CD8-positive, alpha-beta memory T cell (primary cell): ENCODE measurements around the gene ZNF205. TPM values are rescaled to one million over a fixed set of nuclear protein-coding genes. Genes with fewer than 3 reads are reported as not detected.
A peak's percentile ranks its signal among the peaks of the same experiment; 100 is the strongest.
"Not testable (repeated sequence)": the region's sequence is repeated elsewhere in the genome, so short reads cannot be mapped to it uniquely, and the experiment has no call there.

Source experiments
- CTCF ChIA-PET: fragments of 350-600 bp; sonication (Branson Sonifier 250); formaldehyde crosslinking; loops from one replicate; lab custom pipeline; 2021; ENCODE audit warnings: antibody characterized with exemption; lab: Charles Lee
- POLR2A ChIA-PET: fragments of 350-600 bp; sonication (Branson Sonifier 250); formaldehyde crosslinking; loops from one replicate; lab custom pipeline; 2021; ENCODE audit warnings: antibody characterized with exemption; lab: Charles Lee
- DNase-seq, 5 donors: peaks; one replicate each; pipeline versions ENCODE4 v3.0.0 to v3.0.0-alpha.2; 2020 to 2022; ENCODE audit warnings: mixed read lengths in 1 of 5
- H3K27ac ChIP-seq: one replicate; pipeline ENCODE4 v1.7.0; 2013; ENCODE audit warnings: low read depth, mild to moderate bottlenecking, low read length, moderate library complexity
- H3K27me3 ChIP-seq: 2 replicates; pipeline ENCODE4 v1.7.0; 2013; ENCODE audit warnings: low read length, mild to moderate bottlenecking; ENCODE audit not compliant: insufficient read depth, poor library complexity, severe bottlenecking
- H3K36me3 ChIP-seq: 2 replicates; pipeline ENCODE4 v1.7.0; 2013; ENCODE audit warnings: mild to moderate bottlenecking, low read length, moderate library complexity; ENCODE audit not compliant: insufficient read depth
- H3K4me1 ChIP-seq: 2 replicates; pipeline ENCODE4 v1.7.0; 2013; ENCODE audit warnings: mild to moderate bottlenecking, low read length, moderate library complexity; ENCODE audit not compliant: insufficient read depth
- H3K4me3 ChIP-seq: 2 replicates; pipeline ENCODE4 v1.7.0; 2013; ENCODE audit warnings: mild to moderate bottlenecking, low read length
- H3K9me3 ChIP-seq: 2 replicates; pipeline ENCODE4 v1.7.0; 2013; ENCODE audit warnings: mild to moderate bottlenecking, low read length
- H3K27ac Mint-ChIP-seq, 8 donors: one replicate each; pipeline ENCODE4 v1.8.0; 2020 to 2021; ENCODE audit warnings: mixed read lengths in 8 of 8, mild to moderate bottlenecking in 6 of 8, inconsistent platforms in 3 of 8, moderate library complexity in 3 of 8
- H3K27me3 Mint-ChIP-seq, 2 donors: one replicate each; pipeline ENCODE4 v1.8.0; 2020 to 2021; ENCODE audit warnings: mixed read lengths in 2 of 2, mild to moderate bottlenecking in 1 of 2, moderate library complexity in 1 of 2
- H3K36me3 Mint-ChIP-seq, 3 donors: one replicate each; pipeline ENCODE4 v1.8.0; 2020 to 2021; ENCODE audit warnings: mixed read lengths in 3 of 3, inconsistent platforms in 1 of 3, mild to moderate bottlenecking in 1 of 3
- H3K4me1 Mint-ChIP-seq, 3 donors: one replicate each; pipeline ENCODE4 v1.8.0; 2020 to 2021; ENCODE audit warnings: mixed read lengths in 3 of 3, inconsistent platforms in 1 of 3, mild to moderate bottlenecking in 1 of 3
- H3K4me3 Mint-ChIP-seq, 7 donors: one replicate each; pipeline ENCODE4 v1.8.0; 2020 to 2021; ENCODE audit warnings: mixed read lengths in 7 of 7, mild to moderate bottlenecking in 6 of 7, moderate library complexity in 4 of 7, inconsistent platforms in 2 of 7
- H3K9me3 Mint-ChIP-seq, 5 donors: one replicate each; pipeline ENCODE4 v1.8.0; 2020 to 2022; ENCODE audit warnings: mixed read lengths in 5 of 5, mild to moderate bottlenecking in 3 of 5, moderate library complexity in 2 of 5, inconsistent platforms in 1 of 5
- polyA plus RNA-seq: library from polyadenylated mRNA; unstranded; fragments of 300-500 nt; fragmentation: Illumina TruSeq; gene quantifications from one replicate; pipeline ENCODE4 v1.2.3, GENCODE V29; 2021
- total RNA-seq, 2 experiments: library from RNA; stranded (reverse); gene quantifications; one replicate each; pipeline ENCODE4 v1.2.3, GENCODE V29; 2021

The ZNF205 gene
- total and polyA plus RNA-seq, 3 experiments from 2014 or later = 0.11 TPM; not detected in 2

DNA sequence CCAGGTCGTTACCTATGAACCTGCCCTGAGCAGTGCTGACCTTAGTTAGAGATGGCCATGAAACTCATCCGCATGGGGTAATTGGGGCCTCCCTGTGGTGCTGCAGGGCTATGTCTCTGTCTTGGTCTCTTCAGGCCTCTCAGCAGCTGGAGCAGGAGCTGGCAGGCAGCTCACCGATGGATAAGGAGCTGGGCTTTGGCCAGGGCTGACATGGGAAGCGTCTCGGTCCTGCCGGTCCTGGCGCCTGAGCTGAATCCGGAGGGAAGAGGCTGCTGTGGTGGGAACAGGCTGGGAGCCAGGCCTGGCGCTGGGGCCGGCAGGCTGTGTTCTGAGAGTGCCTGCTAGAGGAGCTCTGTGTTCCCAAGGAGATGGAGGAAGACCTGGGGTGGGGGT is 36.9 kb upstream of the ZNF205 start:
- POLR2A ChIA-PET = interaction anchor here (0.9 to 4.9 kb wide), 11 partner anchors 10 to 141 kb away, joined by 3 to 53 read pairs (median 7); partner anchors contain the start of genes IL32 and ZSCAN10
- CTCF ChIA-PET = interaction anchor here (1.0 to 7.1 kb wide), 12 partner anchors 11 to 55 kb away, joined by 3 to 69 read pairs (median 16); partner anchors contain the start of genes IL32 and ZSCAN10
- Histone ChIP-seq H3K4me3 (peak overlapping the region; percentile 18), H3K4me1 (peaks cover 93% of the 10 kb centered on the region), H3K27ac (no peak overlapping the region), H3K36me3 (no peaks in the 10 kb centered on the region), H3K27me3 (no peaks in the 10 kb centered on the region), H3K9me3 (no peaks in the 10 kb centered on the region)
- peak overlapping the region; percentile 88 to 97 (median 95) for H3K27ac Mint-ChIP-seq
- peaks cover 85 to 97% (median 94%) of the 10 kb centered on the region in 3 donors for H3K4me1 Mint-ChIP-seq
- DNase-seq = no peak
- H3K9me3 Mint-ChIP-seq = no peaks in the 10 kb centered on the region
- peaks cover 3 to 16% (median 4%) of the 10 kb centered on the region in 3 donors for H3K36me3 Mint-ChIP-seq
- peak overlapping the region; percentile 58 to 91 (median 79) for H3K4me3 Mint-ChIP-seq
- H3K27me3 Mint-ChIP-seq = no peaks in the 10 kb centered on the region

DNA sequence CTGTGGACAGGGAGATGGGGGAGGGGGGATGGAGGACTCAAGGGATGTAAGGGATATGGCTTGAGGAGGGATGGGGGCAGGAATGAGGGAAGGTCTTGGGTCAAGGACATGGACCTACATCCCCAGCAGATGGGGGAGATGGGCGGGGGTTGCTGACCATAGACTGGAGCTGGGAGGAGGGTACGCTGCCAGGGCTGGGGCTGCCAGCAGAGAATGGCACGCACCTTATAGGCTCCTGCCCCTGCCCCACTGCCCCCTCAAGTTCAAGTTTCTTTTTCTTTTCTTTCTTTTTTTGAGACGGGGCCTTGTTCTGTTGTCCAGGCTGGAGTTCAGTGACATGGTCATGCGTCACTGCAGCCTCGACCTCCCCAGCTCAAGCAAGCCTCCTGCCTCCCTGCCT is 36.4 kb upstream of the ZNF205 start:
- H3K27ac Mint-ChIP-seq = peak overlapping the region in 7 of 8 donors; percentile 92 to 97 (median 95)
- H3K9me3 Mint-ChIP-seq, H3K27me3 ChIP-seq, H3K27me3 Mint-ChIP-seq, H3K9me3 ChIP-seq, DNase-seq, H3K36me3 ChIP-seq: not testable (repeated sequence)
- ChIA-PET POLR2A (interaction anchor here (1.0 to 4.9 kb wide), 9 partner anchors 10 to 140 kb away, joined by 3 to 53 read pairs (median 9); partner anchors contain the start of genes IL32, ZNF213 and ZSCAN10), CTCF (interaction anchor here (1.0 to 7.1 kb wide), 14 partner anchors 9 to 59 kb away, joined by 3 to 69 read pairs (median 12); partner anchors contain the start of genes IL32, ZNF213 and ZSCAN10)
- peak overlapping the region; percentile 48 for H3K27ac ChIP-seq
- H3K36me3 Mint-ChIP-seq = peaks cover 3 to 16% (median 4%) of the 10 kb centered on the region in 3 donors
- H3K4me3 ChIP-seq = peak overlapping the region; percentile 45
- peaks cover 94% of the 10 kb centered on the region for H3K4me1 ChIP-seq
- peaks cover 83 to 97% (median 93%) of the 10 kb centered on the region in 3 donors for H3K4me1 Mint-ChIP-seq
- peak overlapping the region in 6 of 7 donors; percentile 77 to 91 (median 81) for H3K4me3 Mint-ChIP-seq

- H3K4me1 Mint-ChIP-seq = peaks cover 80 to 95% (median 91%) of the 10 kb centered on the region in 3 donors
- peak overlapping the region; percentile 77 to 91 (median 83) for H3K4me3 Mint-ChIP-seq
- Histone ChIP-seq H3K27me3 (no peaks in the 10 kb centered on the region), H3K27ac (peak overlapping the region; percentile 48), H3K4me3 (peak overlapping the region; percentile 45), H3K36me3 (no peaks in the 10 kb centered on the region), H3K9me3 (no peaks in the 10 kb centered on the region), H3K4me1 (peaks cover 93% of the 10 kb centered on the region)
- H3K36me3 Mint-ChIP-seq = peaks cover 2 to 16% (median 4%) of the 10 kb centered on the region in 3 donors
- DNase-seq = no peak
- H3K9me3 Mint-ChIP-seq = no peaks in the 10 kb centered on the region
- peak overlapping the region; percentile 92 to 97 (median 95) for H3K27ac Mint-ChIP-seq
- CTCF ChIA-PET = interaction anchor here (0.9 to 7.1 kb wide), 13 partner anchors 9 to 59 kb away, joined by 3 to 69 read pairs (median 13); partner anchors contain the start of genes IL32, ZNF213 and ZSCAN10
- POLR2A ChIA-PET = interaction anchor here (0.6 to 4.9 kb wide), 10 partner anchors 11 to 388 kb away, joined by 3 to 53 read pairs (median 5); partner anchors contain the start of genes IL32, ZNF213 and ZSCAN10
- H3K27me3 Mint-ChIP-seq = no peaks in the 10 kb centered on the region
Observed at GRCh38 chr16:3076577-3076976, 35.8 kb upstream of the ZNF205 start.

- CTCF ChIA-PET = interaction anchor here (1.0 to 7.1 kb wide), 3 partner anchors 16 to 51 kb away, joined by 8 to 56 read pairs (median 10); no protein-coding TSS in a partner anchor
- H3K9me3 ChIP-seq = no peaks in the 10 kb centered on the region
- Mint-ChIP-seq H3K36me3 (peaks cover 2 to 16% (median 4%) of the 10 kb centered on the region in 3 donors), H3K9me3 (no peaks in the 10 kb centered on the region), H3K27me3 (no peaks in the 10 kb centered on the region), H3K4me3 (peak overlapping the region in 4 of 7 donors; percentile 3 to 60 (median 36)), H3K4me1 (peaks cover 65 to 90% (median 65%) of the 10 kb centered on the region in 3 donors), H3K27ac (peak overlapping the region; percentile 9 to 94 (median 69))
- H3K27ac ChIP-seq = no peak overlapping the region
- DNase-seq = no peak
- H3K4me3 ChIP-seq = no peak overlapping the region
- H3K27me3 ChIP-seq = no peaks in the 10 kb centered on the region
- no peaks in the 10 kb centered on the region for H3K36me3 ChIP-seq
- POLR2A ChIA-PET = no interaction called here
- peaks cover 63% of the 10 kb centered on the region for H3K4me1 ChIP-seq
Observed at GRCh38 chr16:3080024-3080423, 32.4 kb upstream of the ZNF205 start.

DNA sequence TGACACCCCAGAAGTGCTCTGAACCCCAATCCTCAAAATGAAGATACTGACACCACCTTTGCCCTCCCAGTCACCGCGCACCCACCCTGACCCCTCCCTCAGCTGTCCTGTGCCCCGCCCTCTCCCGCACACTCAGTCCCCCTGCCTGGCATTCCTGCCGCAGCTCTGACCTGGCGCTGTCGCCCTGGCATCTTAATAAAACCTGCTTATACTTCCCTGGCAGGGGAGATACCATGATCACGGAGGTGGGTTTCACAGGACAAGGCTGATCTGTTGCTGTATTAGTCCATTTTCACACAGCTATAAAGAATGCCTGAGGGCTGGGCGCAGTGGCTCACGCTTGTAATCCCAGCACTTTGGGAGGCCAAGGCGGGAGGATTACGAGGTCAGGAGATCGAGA is 30.4 kb upstream of the ZNF205 start:
- H3K4me3 ChIP-seq, H3K27me3 ChIP-seq, CTCF ChIA-PET, DNase-seq, H3K9me3 Mint-ChIP-seq, H3K27me3 Mint-ChIP-seq, H3K9me3 ChIP-seq, H3K27ac ChIP-seq, H3K36me3 ChIP-seq, H3K4me3 Mint-ChIP-seq: not testable (repeated sequence)
- H3K36me3 Mint-ChIP-seq = peaks cover 2 to 16% (median 4%) of the 10 kb centered on the region in 3 donors
- H3K27ac Mint-ChIP-seq = peak overlapping the region in 3 of 8 donors; percentile 51 to 75 (median 58)
- H3K4me1 ChIP-seq = peaks cover 49% of the 10 kb centered on the region
- POLR2A ChIA-PET = interaction anchor here (0.6 kb wide), 1 partner anchor 150 kb away, joined by 5 read pairs; no protein-coding TSS in a partner anchor
- H3K4me1 Mint-ChIP-seq = peaks cover 54 to 82% (median 56%) of the 10 kb centered on the region in 3 donors

GRCh38 chr16:3083408-3083807 is 29.0 kb upstream of the ZNF205 start:
- H3K27me3 ChIP-seq, H3K36me3 ChIP-seq, H3K27me3 Mint-ChIP-seq, H3K9me3 Mint-ChIP-seq, POLR2A ChIA-PET, DNase-seq, H3K4me3 ChIP-seq, H3K9me3 ChIP-seq, H3K27ac ChIP-seq: not testable (repeated sequence)
- H3K4me1 Mint-ChIP-seq = peaks cover 50 to 82% (median 51%) of the 10 kb centered on the region in 3 donors
- peaks cover 2 to 12% (median 2%) of the 10 kb centered on the region in 3 donors for H3K36me3 Mint-ChIP-seq
- peak overlapping the region in 5 of 8 donors; percentile 24 to 81 (median 76) for H3K27ac Mint-ChIP-seq
- peak overlapping the region in 1 of 7 donors; percentile 15 for H3K4me3 Mint-ChIP-seq
- CTCF ChIA-PET = interaction anchor here (1.2 kb wide), 1 partner anchor 15 kb away, joined by 4 read pairs; no protein-coding TSS in a partner anchor
- peaks cover 46% of the 10 kb centered on the region for H3K4me1 ChIP-seq

DNA sequence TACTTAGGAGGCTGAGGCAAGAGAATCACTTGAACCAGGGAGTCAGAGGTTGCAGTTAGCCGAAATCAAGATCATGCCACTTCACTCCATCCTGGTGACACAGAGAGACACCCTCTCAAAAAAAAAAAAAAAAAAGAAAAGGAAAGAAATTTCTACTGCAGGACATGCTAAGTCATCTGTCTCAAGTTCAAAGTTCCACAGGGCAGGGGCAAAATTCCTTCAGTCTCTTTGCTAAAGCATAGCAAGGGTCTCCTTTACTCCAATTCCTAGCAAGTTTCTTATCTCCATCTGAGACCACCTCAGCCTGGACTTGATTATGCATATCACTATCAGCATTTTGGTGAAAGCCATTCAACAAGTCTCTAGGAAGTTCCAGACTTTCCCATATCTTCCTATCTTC is 27.9 kb upstream of the ZNF205 start:
- Mint-ChIP-seq H3K4me3 (no peak overlapping the region), H3K27ac (peak overlapping the region in 3 of 8 donors; percentile 15 to 79 (median 42)), H3K9me3 (no peaks in the 10 kb centered on the region), H3K36me3 (peaks cover 0 to 6% (median 2%) of the 10 kb centered on the region in 3 donors), H3K27me3 (no peaks in the 10 kb centered on the region), H3K4me1 (peaks cover 44 to 75% (median 46%) of the 10 kb centered on the region in 3 donors)
- ChIA-PET CTCF (interaction anchor here (0.7 to 1.2 kb wide), 3 partner anchors 12 to 45 kb away, joined by 3 to 4 read pairs (median 3); no protein-coding TSS in a partner anchor), POLR2A (interaction anchor here (0.7 kb wide), 1 partner anchor 73 kb away, joined by 5 read pairs; no protein-coding TSS in a partner anchor)
- H3K36me3 ChIP-seq = no peaks in the 10 kb centered on the region
- DNase-seq = no peak
- no peak overlapping the region for H3K27ac ChIP-seq
- no peak overlapping the region for H3K4me3 ChIP-seq
- H3K4me1 ChIP-seq = peaks cover 36% of the 10 kb centered on the region
- H3K9me3 ChIP-seq = no peaks in the 10 kb centered on the region
- H3K27me3 ChIP-seq = no peaks in the 10 kb centered on the region
